Peyer's patch (tissue), 4 donors: ENCODE results near the gene ARHGAP31. TPM values are rescaled to one million over a fixed set of nuclear protein-coding genes. Genes with fewer than 3 reads are reported as not detected.

Experiments used
- DNase-seq, 3 donors: peaks; one replicate each; pipeline ENCODE4 v3.0.0-alpha.2; 2017 to 2019
- H3K27ac ChIP-seq, 4 donors: fragments of 200-600 bp; sonication (generic); one replicate each; pipeline ENCODE4 v1.5.1; 2016 to 2019
- H3K27me3 ChIP-seq, 2 donors: fragments of 200-600 bp; sonication (generic); one replicate each; pipeline ENCODE4 v1.5.1; 2019
- H3K36me3 ChIP-seq, 3 donors: fragments of 200-600 bp; sonication (generic); one replicate each; pipeline ENCODE4 v1.5.1; 2016 to 2019
- H3K4me1 ChIP-seq, 4 donors: fragments of 200-600 bp; sonication (generic); one replicate each; pipeline ENCODE4 v1.5.1; 2016 to 2019
- H3K4me3 ChIP-seq, 4 donors: fragments of 200-600 bp; sonication (generic); 1 replicate in 3 of 4; 2 replicates in 1 of 4; pipeline ENCODE4 v1.5.1; 2016 to 2019; ENCODE audit warnings: mild to moderate bottlenecking in 1 of 4
- H3K9me3 ChIP-seq, 4 donors: fragments of 200-600 bp; sonication (generic); one replicate each; pipeline ENCODE4 v1.5.1; 2016 to 2019; ENCODE audit warnings: mild to moderate bottlenecking in 1 of 4
- POLR2A ChIP-seq, 2 donors: fragments of 450-650 bp; IDR thresholded peaks; one replicate each; pipeline ENCODE4 v1.5.1; 2017; ENCODE audit warnings: antibody characterized with exemption in 2 of 2, mild to moderate bottlenecking in 2 of 2, moderate library complexity in 2 of 2
- total RNA-seq, 4 donors: library from RNA; depleted of rRNA; stranded (reverse); fragments of >200 nt; gene quantifications; one replicate each; pipeline ENCODE4 v1.1.0, GENCODE V29; 2016
- TF ChIP-seq, protein P1 (sequence below), 6 experiments: fragments of 450-650 bp in 4 of 6; fragments of 200-600 bp in 2 of 6; sonication (generic) in 1 of 6; IDR thresholded peaks; one replicate each; pipeline ENCODE4 v1.5.1; 2017 to 2019; ENCODE audit warnings: antibody characterized with exemption in 6 of 6, mild to moderate bottlenecking in 3 of 6, moderate library complexity in 1 of 6

The ARHGAP31 gene
- total RNA-seq, 4 donors from 2014 or later = 4.7 to 19.0 (median 10.1) TPM

GRCh38 chr3:119443179-119443578 lies 149.0 kb downstream of the ARHGAP31 start:
- Histone ChIP-seq H3K36me3 (peaks cover 0 to 55% (median 5%) of the 10 kb centered on the region in 3 donors), H3K27me3 (no peaks in the 10 kb centered on the region), H3K4me1 (no peaks in the 10 kb centered on the region), H3K4me3 (no peak overlapping the region), H3K27ac (no peak overlapping the region), H3K9me3 (no peaks in the 10 kb centered on the region)
- no peak for DNase-seq
- TF ChIP-seq, protein P1, sequence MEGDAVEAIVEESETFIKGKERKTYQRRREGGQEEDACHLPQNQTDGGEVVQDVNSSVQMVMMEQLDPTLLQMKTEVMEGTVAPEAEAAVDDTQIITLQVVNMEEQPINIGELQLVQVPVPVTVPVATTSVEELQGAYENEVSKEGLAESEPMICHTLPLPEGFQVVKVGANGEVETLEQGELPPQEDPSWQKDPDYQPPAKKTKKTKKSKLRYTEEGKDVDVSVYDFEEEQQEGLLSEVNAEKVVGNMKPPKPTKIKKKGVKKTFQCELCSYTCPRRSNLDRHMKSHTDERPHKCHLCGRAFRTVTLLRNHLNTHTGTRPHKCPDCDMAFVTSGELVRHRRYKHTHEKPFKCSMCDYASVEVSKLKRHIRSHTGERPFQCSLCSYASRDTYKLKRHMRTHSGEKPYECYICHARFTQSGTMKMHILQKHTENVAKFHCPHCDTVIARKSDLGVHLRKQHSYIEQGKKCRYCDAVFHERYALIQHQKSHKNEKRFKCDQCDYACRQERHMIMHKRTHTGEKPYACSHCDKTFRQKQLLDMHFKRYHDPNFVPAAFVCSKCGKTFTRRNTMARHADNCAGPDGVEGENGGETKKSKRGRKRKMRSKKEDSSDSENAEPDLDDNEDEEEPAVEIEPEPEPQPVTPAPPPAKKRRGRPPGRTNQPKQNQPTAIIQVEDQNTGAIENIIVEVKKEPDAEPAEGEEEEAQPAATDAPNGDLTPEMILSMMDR (IDR thresholded peaks at IDR 0.05) = no peak
- TF ChIP-seq POLR2A (IDR thresholded peaks at IDR 0.05) = no peak

DNA sequence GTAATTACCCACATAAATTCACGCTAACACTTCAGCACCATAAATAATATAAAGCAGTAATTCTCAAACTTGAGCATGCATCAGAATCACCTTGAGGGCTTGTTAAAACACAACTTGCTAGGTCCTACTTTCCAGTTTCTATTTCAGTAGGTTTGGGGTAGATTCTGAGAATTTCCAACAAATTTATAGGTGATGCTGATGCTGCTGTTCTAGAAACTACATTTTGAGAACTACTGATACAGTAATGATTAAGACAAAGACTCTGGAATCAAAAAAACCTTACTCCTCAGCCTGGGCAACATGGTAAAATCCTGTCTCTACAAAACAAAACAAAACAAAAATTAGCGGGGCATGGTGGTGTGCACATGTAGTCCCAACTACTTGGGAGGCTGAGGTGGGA lies 150.4 kb downstream of the ARHGAP31 start:
- peaks cover 0 to 69% (median 5%) of the 10 kb centered on the region in 3 donors for H3K36me3 ChIP-seq

DNA sequence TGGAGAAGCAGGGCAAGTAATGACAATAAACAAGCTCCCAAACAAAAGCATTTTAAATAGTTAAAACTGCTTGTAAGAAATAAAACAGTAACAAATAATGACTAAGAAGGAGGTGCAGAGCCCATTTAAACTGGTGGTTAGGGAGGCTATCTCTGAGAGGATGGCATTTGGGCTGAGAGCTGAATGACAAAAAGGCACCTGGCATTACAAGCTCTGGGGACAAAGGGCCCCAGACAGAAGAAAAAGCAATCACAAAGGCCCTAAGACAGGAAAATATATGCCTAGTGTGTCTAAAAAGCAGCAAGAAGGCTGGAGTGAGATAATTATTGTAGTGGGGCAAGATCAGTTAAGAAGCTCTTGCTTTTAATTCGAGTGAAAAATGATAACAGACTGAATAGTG lies 159.6 kb downstream of the ARHGAP31 start:
- H3K4me1 ChIP-seq = no peaks in the 10 kb centered on the region
- H3K27me3 ChIP-seq = no peaks in the 10 kb centered on the region
- no peak for DNase-seq
- no peaks in the 10 kb centered on the region for H3K9me3 ChIP-seq
- TF ChIP-seq POLR2A (IDR thresholded peaks at IDR 0.05) = no peak
- TF ChIP-seq, protein P1 (IDR thresholded peaks at IDR 0.05) = no peak
- H3K4me3 ChIP-seq = no peak overlapping the region
- no peak overlapping the region for H3K27ac ChIP-seq
- H3K36me3 ChIP-seq = peaks cover 0 to 97% (median 3%) of the 10 kb centered on the region in 3 donors

More for the DNA sequence above, 150.4 kb downstream of the ARHGAP31 start:
- Histone ChIP-seq H3K27me3 (no peaks in the 10 kb centered on the region), H3K9me3 (no peaks in the 10 kb centered on the region), H3K4me1 (no peaks in the 10 kb centered on the region), H3K27ac (no peak overlapping the region), H3K4me3 (no peak overlapping the region)
- TF ChIP-seq POLR2A (IDR thresholded peaks at IDR 0.05) = no peak
- TF ChIP-seq, protein P1 (IDR thresholded peaks at IDR 0.05) = no peak
- no peak for DNase-seq

GRCh38 chr3:119456469-119456868 lies 162.3 kb downstream of the ARHGAP31 start:
- no peak overlapping the region for H3K4me3 ChIP-seq
- no peaks in the 10 kb centered on the region for H3K27me3 ChIP-seq
- no peak for DNase-seq
- TF ChIP-seq, protein P1 (IDR thresholded peaks at IDR 0.05) = no peak
- no peak for TF ChIP-seq POLR2A (IDR thresholded peaks at IDR 0.05)
- no peaks in the 10 kb centered on the region for H3K9me3 ChIP-seq
- peaks cover 0 to 10% (median 0%) of the 10 kb centered on the region in 4 donors for H3K4me1 ChIP-seq
- no peak overlapping the region for H3K27ac ChIP-seq
- peaks cover 0 to 96% (median 3%) of the 10 kb centered on the region in 3 donors for H3K36me3 ChIP-seq

DNA sequence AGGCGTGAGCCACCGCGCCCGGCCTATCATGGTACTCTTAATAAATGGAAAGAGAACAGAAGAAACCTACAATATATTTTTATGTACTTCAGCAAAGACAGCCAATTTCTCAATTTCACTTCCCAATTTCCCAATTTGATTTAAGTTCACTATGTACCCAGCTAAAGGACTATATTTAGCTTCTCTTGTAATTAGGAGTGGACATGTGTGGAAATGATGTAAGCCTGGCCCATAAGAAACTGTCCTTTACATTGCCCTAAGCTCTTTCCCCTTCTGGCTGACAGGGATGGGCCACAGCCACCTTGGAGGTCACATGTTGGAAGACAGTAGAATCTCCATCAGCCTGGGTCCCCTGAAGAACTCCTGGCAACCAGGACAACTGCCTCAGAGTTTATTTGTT lies 163.1 kb downstream of the ARHGAP31 start:
- Histone ChIP-seq H3K27me3 (no peaks in the 10 kb centered on the region), H3K9me3 (no peaks in the 10 kb centered on the region), H3K4me3 (no peak overlapping the region), H3K36me3 (peaks cover 0 to 91% (median 3%) of the 10 kb centered on the region in 3 donors), H3K4me1 (peaks cover 0 to 18% (median under 1%) of the 10 kb centered on the region in 4 donors), H3K27ac (no peak overlapping the region)
- TF ChIP-seq, protein P1 (IDR thresholded peaks at IDR 0.05) = no peak
- no peak for TF ChIP-seq POLR2A (IDR thresholded peaks at IDR 0.05)
- DNase-seq = no peak
